Left cardiac atrium (tissue), 4 donors: ENCODE measurements around the gene L3MBTL4. TPM values are rescaled to one million over a fixed set of nuclear protein-coding genes. Genes with fewer than 3 reads are reported as not detected.
"Not testable (repeated sequence)": the region's sequence is repeated elsewhere in the genome, so short reads cannot be mapped to it uniquely, and the experiment has no call there.

Experiments
- ATAC-seq, 2 donors: fragments of 200-7000 bp; cut with Tn5 transposase; one replicate each; pipeline ENCODE4 v1.9.1; 2020; ENCODE audit warnings: mild to moderate bottlenecking in 2 of 2, moderate library complexity in 2 of 2
- DNase-seq: peaks from one replicate; pipeline ENCODE4 v3.0.0-alpha.2; 2020
- intact Hi-C, 2 donors: fragments of 100-400 bp; cut with DNase I; formaldehyde crosslinking; loops; one replicate each; pipeline versions ENCODE4 v1.14.1 to v1.15.1; 2022 to 2023
- total RNA-seq, 2 donors: library from RNA; stranded (reverse); fragmentation: NEBNext Ultra II Directional; extraction: Animal tissue kit (Norgen Biotek cat#: 25700); gene quantifications; one replicate each; pipeline ENCODE4 v1.2.1, GENCODE V29; 2021
- donor health status: DM: no; HTN: yes; CAD: no.
- donor health status: DM: no; HTN: yes; CAD: no; lungs with severe emphysema.
- donor health status: DM: yes; HTN: yes; CAD: no.
- donor health status: Dilated cardiomyopathy.

Gene L3MBTL4
- total RNA-seq, 2 donors from 2014 or later: 15.1 to 19.1 TPM

DNA sequence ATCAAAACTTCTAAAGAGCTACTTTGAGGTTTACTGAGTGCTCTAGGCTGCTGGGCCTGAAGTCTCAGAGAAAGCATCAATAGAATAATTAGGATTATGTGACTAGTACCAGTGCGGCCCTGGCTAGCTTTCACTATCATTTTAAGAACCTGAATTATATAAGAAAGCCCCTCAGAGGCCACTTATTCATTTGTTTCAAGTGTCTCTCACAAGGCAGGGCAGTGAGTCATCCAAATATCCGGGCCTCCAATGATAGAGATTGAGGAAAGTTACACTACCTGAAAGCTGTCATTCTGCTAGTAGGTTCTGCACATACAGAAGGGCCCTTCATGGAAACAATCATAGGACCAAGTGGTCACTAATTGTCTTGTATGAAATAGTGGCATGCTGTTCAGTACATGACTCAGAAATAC, 193.1 kb downstream of the L3MBTL4 start:
- ATAC-seq: peak in 1 of 2 donors; percentile 22
- DNase-seq: no peak
- intact Hi-C loops: no loop called here

DNA sequence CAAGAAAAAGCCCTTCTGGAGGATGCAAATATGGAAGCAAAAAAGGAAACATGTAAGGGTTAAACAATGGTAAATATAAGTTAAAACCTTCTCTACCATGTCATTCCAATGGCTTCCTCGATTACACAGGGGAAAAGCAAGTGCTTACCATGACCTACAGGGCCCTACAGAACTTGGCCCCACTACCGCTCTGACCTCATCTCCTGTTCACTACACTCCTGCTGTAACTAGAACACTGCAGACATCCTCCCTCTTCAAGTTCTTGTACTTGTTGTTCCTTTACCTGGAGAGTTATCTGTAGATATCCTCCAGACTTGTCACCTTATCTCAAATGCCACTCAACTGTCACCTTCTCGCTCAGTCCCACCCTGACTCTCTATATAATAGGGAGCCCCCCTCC, 194.6 kb downstream of the L3MBTL4 start:
- peak in 1 of 2 donors; percentile 47 for ATAC-seq
- intact Hi-C loops: no loop called here
- DNase-seq: no peak

DNA sequence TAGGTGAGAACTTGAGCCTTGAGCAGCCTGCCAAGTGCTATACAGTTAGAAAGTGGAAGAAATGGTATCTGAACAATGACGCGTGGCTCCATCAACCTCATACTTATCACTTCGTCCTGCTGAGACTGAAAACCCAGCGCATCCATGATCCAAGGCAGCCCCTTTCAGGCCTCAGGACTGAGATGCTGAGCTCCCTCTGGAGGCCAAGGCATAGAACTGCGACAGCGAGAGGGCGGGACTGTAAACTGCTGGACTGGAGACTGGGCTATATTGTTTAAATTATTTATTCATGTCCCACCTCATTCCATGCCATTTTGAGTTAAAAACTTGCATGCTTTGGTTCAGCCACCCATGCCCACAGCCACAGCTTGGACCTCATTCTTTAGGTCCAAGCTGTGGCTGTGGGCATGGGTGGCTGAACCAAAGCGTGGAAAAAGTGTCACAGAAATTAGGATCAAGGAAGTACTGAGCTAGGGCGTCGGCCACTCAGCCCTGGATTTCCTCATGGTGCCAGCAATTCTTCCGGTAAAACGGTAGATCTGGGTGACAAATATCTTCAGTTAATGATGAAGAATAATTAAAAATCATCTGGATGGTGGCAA, 195.5 kb downstream of the L3MBTL4 start:
- intact Hi-C loops: no loop called here
- ATAC-seq (peak; percentile 55 to 61), DNase-seq (no peak)

DNA sequence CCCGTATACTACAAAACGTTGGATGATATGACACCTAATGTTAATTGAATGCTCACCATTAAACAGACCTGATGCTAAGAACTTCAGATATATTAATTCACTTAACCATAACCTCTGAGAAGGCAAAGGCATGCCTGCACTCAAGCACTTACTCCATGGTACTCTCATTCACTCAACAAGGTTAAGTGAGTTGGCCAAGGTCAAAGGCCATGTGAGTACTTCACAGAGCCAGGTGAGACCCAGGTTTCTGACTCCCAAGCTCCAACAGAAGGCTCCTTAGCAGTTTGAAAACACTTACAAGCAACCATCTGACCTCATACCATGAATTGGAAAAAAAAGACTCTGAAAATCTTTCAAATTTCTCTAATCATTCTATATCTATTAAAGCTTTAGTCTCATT, 198.8 kb downstream of the L3MBTL4 start:
- ATAC-seq (no peak), DNase-seq (no peak)
- intact Hi-C loops: no loop called here

DNA sequence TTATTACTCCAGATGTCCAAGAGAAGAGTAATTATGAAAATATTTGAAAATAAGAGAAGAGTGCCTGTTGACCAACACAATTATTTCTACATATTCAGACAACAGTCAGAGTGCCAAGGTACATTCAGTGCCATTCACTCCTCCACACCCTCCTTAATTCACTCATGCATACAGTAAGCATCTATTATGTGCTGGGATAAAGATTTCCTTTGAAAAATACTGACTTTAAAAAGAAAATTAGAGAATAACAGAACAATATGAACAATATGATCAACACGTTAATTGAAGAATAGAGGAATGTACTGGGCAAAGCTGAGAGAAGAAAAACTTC, 203.6 kb downstream of the L3MBTL4 start:
- intact Hi-C loops: no loop called here
- DNase-seq (no peak), ATAC-seq (no peak)

DNA sequence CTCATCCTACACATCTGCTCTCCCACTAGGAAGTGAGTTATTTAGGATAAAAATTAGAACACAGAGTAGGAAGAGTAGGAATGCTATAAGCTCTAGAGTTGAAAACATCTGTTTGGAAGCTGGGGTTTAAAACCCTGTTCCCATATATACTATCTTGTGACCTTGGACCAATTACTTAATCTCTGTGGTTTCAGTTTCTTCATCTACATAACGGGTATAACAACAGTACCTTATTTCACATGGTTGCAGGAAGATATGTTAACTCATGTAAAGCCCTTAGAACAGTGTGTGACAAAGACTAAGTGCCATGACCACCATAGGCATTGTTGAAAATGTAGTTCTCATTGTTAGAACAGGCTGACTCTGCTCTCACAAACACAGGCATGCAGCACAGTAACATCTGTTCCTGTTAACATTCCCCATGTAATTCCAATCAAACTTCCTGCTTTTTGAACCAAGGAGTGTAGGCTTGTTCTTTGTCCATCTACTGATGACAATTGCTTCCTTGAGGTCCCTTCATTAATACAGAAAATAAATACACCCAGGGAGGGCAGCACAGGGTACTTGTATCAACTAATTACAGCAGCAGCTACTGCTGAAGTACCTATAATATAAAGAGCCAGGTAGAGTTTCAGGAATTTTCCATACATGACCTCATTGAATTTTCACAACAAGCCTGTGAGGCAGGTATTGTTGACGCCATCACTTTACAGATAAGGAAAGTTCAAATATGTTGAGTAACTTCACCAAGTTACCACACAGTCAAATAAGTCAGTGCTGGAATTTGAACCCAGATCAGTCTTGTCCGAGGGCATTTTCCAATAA, 204.2 kb downstream of the L3MBTL4 start:
- intact Hi-C loops: no loop called here
- ATAC-seq: no peak
- no peak for DNase-seq

DNA sequence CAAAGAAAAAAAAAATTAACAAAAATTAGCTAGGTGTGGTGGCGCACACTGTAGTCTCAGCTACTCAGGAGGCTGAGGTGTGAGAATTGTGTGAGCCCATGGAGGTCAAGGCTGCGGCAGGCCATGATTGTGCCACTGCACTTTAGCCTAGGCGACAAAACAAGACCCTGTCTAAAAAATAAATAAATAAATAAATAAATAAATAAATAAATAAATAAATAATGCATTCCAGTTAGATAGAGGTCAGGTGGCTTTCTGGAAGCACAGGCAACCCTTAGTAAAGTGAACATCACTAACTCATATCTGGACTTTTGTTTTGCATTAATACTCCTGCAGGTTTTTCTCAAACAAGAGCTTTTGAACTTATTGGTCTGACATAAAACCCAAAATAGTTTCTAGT, 206.8 kb downstream of the L3MBTL4 start:
- intact Hi-C loops: no loop called here

DNA sequence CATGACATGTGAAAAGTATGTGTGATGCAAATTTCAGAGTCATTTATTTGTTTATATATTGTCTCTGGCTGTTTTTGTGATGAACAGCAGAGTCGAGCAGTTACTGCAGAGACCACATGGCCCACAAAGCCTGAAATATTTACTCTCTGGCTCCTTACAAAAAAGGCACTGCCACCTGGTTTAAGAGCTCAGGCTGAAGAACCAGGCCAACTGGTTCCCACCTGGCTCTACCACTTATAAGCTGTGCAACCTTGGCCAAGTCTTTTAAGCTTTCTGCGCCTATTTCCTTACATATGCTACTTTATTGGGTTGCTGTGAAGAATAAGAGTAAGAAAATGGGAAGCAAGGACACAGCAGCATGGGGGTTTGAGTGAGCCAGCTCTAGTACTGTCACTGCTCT, 207.6 kb downstream of the L3MBTL4 start:
- ATAC-seq (no peak), DNase-seq (no peak)
- intact Hi-C loops: no loop called here

More for the DNA sequence above, 206.8 kb downstream of the L3MBTL4 start:
- DNase-seq (no peak), ATAC-seq (no peak)

DNA sequence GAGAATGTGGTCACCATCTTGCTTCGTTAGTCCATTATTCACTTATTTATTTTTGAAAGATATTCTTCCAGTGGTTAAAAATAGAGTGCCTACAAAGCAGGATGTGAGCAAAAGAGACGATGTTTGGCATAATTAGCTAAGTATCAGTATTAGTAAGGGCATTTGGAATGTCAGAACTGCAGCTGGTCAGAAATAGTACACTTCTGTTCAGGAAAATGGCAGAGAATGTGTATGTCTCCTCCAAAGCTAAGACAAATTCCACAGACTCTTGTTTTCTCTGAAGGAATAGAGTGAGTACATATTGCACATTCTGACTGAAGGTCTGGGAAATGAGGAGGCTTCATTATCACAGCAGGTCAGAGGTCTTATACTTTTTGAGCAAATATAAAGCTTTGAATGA, 209.0 kb downstream of the L3MBTL4 start:
- no peak for DNase-seq
- ATAC-seq: no peak
- intact Hi-C loops: no loop called here

DNA sequence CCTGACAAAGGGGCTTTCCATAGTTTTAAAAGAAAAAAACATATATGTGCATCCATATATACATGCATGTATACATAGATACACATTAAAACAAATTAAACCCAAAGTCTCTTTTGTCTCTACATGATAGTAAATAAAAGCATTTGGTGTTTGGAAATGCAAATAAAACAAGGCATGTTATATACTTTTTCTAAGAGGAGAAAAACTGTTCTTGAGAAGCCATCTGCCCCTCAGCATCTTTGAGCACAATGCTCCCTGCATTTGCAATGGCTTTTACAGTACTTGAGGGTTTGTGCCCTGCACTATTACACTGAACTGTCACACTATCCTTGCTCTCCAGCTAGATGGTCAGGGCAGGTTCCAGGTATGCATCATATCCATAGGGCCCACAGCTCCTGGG, 210.2 kb downstream of the L3MBTL4 start:
- intact Hi-C loops: no loop called here
- ATAC-seq (no peak), DNase-seq (no peak)

DNA sequence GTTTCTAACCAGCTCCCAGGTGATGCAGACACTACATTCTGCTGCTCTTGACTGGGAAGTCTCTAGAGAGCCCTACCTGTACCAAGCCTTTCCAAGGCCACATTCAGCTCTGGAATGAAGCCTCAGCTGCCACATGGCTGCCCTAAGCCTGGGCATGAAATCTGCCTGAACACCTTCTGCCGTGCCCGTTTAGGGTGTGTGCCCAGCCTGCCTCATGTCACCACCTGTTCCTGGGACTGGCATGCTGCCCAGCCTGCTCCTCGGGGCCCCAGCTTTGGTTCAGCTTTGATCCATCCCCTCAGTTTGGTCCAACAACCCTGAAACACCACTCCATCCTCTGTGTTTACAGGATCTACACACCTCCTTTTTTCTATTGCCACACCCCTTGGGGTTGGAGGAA, 210.9 kb downstream of the L3MBTL4 start:
- intact Hi-C loops: no loop called here

DNA sequence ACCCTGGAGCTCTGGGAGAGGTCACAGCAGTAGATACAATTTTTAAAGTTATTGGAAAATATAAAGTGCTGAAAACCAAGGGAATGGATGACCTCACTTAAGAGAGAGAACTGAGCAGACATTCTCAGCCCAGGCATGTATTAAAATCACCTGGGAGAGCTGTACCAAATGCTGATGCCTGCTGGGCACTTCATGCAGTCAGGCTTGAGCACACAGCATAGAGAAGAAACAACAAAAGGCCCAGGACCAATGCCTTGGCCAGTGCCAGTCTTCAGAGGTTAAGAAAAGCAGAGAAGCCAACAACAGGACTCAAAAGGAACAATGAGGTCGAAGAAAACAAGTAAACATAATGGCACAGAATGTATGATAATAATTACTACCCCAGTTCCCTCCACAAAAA, 211.8 kb downstream of the L3MBTL4 start:
- ATAC-seq (no peak), DNase-seq (no peak)
- intact Hi-C loops: no loop called here

More for the DNA sequence above, 210.9 kb downstream of the L3MBTL4 start:
- no peak for DNase-seq
- no peak for ATAC-seq

DNA sequence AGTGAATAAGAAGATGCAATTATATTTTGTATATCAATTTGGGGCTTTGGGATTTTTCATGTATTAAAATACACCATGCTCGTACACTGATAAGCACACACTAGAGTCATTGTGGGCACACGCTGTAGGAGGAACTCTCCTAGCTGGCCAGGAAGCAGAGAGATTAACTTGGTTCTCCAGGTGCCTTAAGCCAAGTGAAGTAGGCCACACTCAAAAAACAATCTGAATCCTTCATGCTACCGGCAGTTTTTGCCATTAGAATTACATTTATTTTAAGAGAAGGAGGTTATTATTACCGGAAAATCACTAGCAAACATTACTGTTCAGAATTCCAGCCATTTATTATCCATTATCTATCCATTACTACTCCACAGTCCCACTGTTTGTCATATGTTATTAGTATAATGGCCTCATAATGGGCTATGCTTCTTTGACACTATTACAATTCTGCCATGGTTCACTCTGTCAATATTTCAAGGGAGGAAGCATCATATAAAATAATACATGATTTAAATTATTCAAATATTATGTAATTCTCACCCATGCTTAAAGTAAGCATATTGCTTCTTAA, 214.4 kb downstream of the L3MBTL4 start:
- ATAC-seq (no peak), DNase-seq (no peak)
- intact Hi-C loops: no loop called here

DNA sequence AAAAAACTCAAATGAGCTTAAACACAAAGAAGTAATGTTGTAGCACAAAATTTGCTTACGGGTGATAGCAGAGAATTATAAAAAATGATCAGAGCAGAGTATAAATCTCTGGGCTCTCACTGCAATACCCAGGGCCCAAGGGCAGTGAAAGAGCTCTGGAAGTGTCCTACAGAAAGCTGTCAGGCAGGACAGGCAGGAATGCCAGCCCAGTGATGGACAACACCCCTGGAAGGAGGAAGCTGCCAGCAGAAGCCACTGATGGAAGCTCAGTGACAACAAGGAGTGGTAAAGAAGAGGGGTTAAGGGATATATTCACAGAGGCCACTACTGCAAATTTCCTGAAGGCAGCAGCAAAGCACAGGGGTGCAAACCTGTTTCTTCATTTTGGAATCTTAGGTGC, 214.9 kb downstream of the L3MBTL4 start:
- intact Hi-C loops: no loop called here
- DNase-seq: no peak
- peak in 1 of 2 donors; percentile 67 for ATAC-seq

DNA sequence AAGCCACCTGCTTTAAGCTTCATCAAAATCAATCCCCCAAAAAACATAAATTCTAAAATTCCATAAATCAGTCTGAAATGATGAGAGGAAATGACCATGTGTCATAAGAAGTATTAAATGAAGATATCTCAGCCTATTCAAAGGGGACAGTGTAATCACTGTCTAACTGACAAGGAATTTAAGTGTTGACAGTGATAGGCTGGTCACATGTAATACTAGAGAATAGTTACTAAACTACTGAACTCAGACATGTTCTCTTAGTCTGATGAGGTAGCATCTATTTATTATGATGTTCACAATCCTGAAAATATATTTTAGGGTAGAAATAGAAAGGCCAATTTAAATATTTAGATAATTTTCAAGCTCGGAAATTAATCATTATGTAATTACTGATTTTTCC, 216.1 kb downstream of the L3MBTL4 start:
- peak in 1 of 2 donors; percentile 69 for ATAC-seq
- no peak for DNase-seq
- intact Hi-C loops: no loop called here

DNA sequence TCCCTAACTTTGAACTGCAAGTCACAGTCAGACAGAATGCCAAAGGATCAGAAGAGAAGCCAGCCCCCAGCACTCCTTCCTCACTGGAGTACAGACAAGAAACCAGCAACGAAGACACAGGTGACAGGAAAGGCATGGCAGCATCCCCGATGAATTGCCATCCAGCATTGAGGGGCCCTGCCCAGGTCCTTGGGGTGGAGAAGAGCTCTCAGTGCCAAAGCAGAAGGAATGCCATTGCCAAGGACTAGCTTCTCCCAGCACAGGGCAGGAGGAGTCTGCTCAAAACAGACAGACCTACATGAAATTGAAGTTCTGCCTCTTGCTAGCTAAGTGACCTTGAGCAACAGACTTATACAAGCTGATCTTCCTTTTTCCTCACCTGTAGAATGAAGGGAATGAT, 220.1 kb downstream of the L3MBTL4 start:
- intact Hi-C loops: no loop called here
- DNase-seq: no peak
- ATAC-seq: no peak

DNA sequence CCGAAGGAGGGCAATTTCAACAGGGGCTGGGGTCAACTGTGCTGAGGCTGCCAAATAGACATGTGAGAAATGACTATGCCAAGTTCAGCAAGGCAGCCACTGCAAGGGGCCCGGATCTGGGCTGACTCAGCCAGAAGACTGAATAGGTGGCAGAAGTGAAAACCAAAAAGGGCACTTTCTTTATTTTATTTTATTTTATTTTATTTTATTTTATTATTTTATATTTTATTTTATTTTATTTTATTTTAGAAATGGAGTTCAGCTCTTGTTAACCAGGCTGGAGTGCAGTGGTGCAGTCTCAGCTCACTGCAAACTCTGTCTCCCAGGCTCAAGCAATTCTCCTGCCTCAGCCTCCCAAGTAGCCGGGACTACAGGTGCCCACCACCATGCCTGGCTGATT, 228.9 kb downstream of the L3MBTL4 start:
- ATAC-seq, intact Hi-C loops, DNase-seq: not testable (repeated sequence)

DNA sequence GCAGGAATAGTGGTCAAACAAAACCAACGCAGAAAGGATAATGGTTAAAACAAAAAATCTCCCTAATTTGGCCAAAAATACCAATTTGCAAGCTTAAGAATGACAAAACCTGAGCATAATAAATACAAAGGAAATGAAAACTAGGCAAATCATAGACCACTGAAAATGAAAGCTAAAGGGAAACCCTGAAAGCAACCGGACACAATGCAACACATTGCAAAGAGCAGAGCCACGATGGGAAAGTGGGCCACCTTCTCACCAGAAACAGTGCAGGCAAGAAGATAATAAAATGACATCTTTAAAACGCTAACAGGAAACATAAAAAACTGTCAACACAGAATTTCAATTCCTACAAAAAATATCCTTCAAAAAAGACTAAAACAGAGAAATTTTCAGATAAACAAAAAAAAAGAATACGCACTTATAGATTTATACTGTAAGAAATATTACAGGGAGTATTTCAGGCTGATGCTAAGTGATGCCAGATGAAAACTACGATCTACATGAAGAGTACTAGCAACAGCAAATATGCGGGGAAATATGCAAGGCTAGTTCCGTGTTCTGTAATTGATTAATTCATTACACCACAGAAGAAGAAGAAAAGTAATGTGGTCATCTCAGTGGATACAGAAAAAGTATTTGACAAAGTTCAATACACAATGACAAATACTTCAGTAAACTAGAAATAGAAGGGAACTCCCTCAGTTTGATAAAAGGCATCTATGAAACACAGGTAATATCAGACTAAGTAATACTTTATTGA, 239.5 kb downstream of the L3MBTL4 start:
- intact Hi-C loops: no loop called here
- DNase-seq (no peak), ATAC-seq (no peak)

DNA sequence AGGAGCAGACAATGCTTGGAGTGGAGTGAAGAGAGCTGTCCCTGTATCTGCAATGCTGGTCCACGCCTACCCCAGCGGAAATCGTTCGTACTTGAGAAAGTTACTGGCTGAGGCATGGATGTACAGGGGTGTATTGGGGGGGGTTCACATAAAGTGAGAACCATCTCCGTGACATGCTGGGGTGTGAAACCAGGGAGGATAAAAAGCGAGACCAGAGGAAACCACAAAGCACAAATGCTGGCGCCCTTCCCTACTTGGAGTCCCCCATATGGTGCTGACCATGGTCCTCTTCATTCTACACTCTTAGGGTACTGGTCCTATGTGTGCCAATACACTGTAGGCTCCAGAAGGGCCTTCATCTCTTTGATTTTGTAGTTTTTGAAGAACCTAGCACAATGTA, 244.1 kb downstream of the L3MBTL4 start:
- intact Hi-C loops: no loop called here
- ATAC-seq: no peak
- DNase-seq: no peak

DNA sequence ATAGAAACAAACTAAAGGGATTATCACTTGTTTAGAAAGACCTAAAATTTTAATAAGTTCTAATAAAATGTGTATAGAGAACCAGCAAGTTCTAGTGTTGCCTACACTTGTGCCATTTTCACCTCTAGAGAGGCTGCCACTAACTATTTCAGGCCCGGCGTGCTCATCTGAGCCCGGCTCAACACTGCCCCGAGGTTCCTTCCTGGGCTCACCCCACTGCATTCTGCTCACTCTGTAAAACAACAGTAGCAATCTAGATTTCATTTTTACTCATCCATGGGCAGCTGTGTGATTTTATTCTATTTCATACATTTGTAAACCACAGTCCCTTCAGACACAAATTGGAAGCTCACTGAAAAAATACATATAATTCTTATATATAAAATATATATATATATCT, 253.2 kb downstream of the L3MBTL4 start:
- DNase-seq: no peak
- intact Hi-C loops: no loop called here
- no peak for ATAC-seq
